Kidney glomerular epithelial cell (primary cell): ENCODE measurements around the gene HCN1.
"Not testable (repeated sequence)": the region's sequence is repeated elsewhere in the genome, so short reads cannot be mapped to it uniquely, and the experiment has no call there.

Experiments
- DNase-seq: peaks from one replicate; lab custom pipeline; 2025; lab: John Stamatoyannopoulos, UW

The HCN1 gene

DNA sequence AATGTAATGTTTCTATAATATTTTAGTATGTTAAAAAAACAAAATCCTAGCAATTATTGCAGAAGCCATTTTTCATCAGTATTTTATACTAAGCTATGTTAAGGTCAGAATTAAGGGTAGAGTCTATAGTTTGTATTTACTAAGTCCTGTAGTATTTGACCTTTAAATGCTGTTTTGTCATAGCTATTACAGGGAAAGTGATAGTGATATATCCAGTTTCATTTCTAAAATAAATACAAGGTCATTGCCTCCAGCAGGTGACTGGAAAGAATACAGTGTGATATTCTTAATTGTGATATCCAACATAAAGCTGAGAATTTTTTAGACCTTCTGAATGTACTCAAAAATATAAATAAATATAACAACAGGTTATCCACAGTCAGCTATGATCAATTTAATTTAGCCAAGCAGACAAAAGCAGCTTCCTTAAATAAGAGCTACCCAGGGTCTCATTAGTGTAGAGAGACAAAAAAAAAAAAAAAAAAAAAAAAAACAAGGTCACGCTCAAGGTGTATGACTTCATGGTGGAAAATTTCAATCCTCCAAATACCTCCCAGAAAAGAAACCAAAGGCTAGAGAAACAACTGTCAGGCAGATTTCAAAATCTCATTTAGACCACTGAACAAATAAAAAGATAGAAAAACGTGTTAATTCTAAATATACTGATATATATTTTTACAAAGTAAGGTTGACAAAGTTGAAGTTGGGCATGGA lies 278.7 kb downstream of the HCN1 start:
- DNase-seq, result peak; percentile 18

DNA sequence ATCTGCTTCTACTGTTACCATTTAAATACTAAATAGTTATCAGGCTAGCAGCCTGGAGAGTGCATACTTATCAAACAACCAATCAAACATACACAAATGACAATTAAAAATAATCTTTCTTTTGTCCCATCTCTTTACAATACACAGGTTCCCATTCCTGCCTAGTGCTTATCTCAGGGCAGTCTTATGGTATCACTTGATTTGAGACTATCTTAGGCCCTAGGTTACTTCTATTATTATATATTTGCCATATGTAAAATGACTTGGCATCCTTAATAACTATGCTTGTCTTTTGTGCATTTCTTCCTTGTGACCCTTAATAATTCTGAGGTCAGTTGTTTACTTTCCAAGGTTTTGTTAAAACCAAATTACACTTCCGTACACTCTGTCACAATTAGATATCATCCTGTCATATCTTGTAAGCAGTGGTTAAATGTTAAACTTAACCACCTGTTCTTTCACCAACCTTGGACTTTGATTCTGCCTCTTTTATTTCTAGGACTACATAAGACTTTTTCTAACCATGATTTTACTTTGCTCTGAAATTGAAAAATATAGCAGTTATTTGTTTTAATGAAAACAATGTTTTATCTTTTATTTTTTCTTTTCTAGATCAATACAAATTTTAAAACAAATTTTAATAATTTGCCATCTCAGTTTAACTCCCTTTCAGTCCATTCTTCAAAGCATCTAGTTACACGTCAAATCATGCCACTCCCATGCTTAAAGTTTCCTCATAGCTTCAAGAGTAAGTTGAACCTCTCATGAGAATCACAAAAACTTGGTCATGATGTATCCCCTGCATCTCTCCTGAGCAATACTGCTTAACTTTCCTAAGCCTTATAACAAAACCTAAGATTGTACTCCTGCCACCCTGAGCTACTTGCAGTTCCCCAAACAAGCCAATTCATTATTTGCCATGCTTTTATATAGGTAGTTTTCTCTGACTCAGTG lies 281.3 kb downstream of the HCN1 start:
- DNase-seq, result no peak

DNA sequence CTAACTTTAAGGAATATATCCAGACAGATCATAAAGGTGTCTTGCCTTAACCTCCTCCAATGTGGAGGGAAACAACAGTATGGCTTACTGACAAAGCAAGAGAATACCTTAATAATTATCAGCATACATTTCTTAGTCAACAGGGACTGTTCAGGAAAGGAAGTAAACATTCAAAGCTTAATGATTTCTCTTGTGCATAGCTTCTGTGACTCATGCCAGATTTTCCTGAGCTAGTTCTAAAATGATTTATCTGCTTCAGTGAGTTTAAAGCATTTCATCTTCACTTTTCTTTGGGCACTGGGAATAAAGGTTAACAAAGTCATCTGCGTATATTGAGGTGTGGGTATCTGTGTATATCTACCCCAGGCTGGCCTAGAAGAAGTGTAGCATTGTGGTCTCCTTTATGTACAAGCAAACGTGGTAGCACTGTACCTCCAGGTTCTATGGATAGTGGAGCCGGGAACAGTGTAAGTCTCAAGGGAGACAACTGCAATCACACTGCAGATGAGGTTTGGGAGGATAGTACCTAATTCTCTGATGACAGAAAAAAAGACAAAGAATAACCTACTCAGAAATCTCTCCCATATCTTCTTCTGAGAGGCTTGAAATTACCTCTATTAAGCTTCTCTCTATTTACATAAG lies 284.1 kb downstream of the HCN1 start:
- DNase-seq, result peak; percentile 67

DNA sequence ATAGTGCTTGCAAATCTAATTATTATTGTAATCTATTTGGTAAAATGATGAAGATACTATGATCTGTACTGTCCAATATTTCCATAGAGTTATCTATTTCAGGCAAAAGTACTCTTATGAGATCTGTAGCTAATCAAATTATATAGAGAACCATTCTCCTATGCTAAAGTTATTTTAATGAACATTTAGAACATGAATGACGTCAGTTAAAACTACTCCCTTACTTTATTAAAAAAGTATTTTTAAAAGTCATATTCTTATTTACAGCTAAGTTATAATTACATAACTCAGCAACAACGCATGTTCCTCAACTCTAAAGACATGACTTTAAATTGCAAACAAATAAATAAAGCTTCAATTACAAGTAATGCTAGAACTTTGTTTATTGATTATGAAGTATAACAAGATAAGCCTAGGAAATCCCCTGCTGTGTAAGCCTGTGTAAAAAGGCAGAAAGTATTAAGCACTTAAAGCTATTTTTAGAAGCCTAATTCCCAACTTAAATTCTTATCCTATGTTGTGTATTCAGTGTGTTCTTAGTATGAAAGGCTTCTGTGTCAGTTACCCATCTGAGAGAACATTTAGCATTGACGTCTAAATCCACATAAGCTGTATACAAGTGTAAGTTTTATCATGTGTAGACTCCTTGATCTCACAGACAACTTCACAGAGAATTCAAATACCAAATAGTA lies 285.7 kb downstream of the HCN1 start:
- DNase-seq, result no peak

DNA sequence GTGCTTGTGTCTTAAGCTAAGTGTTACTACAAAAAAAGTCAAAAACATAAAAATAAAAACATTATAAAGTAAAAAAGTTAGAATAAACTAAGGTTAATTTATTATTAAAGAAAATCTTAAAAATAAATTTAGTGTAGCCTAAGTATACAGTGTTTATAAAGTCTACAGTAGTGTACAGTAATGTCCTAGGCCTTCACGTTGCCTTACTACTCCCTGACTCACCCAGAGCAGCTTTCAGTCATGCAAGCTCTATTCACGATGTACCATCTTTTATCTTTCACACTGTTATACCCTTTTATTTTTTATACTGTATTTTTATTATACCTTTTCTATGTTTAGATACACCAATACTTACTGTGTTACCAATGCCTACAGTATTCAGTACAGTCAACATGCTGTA lies 288.1 kb downstream of the HCN1 start:
- no peak for DNase-seq

DNA sequence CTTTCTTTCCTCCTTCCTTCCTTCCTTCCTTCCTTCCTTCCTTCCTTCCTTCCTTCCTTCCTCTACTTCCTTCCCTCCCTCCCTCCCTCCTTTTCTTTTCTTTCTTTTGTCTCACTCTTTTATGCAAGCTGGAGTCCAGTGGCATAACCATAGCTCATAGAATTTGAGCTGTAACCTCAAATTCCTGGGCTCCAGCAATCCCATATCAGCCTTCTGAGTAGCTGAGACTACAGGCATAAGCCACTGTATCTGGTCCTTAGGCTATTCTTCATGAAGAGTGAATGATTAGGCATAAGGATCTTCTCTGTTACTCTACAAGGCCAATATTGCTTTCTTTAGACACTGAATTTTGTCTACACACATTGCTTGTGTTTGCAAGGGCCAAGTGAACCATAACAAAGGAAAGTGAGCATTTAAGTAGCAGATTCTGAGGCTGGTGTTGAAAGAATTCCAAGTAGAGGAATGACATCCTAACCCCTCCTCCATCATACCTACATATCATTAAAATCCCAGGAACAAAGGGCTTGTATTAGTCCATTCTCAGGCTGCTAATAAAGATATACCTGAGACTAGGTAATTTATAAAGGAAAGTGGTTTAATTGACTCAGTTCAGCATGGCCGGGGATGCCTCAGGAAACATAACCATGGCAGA lies 293.2 kb downstream of the HCN1 start:
- no peak for DNase-seq

DNA sequence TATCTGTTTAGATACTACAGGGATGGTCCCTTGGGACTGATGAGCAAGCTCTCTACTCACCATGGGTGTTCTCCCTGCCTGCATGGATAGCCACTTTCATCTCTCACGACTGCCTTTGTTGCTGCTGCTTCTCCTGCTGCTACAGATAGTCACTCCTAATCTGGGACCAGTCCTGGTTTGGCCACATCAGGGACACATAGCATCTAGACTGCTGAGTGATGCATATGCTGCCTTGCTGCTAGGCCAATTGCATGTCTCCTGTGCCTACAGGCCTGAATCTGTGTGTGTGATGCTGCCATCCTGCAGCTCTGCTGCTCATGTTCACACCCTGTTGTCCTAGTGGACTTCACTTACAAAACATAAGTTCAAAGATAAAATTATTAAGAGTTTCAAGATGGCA lies 297.1 kb downstream of the HCN1 start:
- no peak for DNase-seq

DNA sequence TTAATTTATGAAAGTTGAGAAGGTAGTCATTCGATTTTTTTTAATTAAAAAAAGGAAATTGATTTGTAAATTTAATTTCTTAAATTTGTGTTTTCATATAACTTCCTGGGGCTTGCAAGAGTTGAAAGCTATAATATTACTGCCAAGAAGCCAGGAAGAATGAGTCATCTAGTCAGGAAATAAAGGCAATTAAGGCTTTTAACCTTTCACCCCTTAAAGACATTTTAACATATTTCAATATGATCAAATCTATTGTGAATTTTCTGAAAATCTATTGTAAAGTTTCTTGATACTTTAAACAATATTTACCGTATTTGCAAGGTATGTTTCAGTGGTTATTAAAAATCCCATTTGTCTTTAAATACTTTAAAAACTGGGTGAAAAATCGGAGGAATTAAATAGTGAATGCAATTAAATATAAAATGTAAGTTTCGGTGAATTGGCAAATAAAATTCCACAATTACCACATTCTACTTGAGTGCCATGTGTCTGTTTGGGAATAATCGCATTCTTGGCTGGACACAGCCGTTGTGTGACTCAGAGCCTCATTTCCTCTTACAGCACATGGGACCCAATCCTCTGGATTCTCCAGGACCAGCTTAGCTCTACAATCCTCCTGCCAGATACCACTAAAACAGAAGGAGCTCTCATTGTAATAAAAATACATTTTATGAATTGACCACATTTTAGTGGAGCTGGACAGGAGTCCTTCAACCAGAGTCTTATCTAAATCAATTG lies 310.7 kb downstream of the HCN1 start:
- no peak for DNase-seq

DNA sequence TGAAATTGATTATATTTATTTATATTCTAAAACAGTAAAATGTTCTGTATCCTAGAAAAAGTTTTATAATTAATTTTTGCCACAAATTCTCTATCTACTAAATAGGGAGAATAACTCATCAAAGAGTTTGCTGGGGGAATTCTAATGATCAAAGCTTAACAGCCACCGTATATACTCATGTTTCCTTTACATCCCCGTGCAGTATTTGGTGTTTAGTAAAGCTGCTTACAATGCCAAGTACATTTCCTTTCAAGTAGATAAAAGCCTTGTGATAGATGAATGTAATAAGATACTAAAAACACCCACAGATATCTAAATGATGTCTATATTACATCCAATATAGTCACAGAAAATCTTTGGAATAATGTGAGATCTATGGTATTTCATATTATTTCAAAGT lies 312.2 kb downstream of the HCN1 start:
- no peak for DNase-seq

DNA sequence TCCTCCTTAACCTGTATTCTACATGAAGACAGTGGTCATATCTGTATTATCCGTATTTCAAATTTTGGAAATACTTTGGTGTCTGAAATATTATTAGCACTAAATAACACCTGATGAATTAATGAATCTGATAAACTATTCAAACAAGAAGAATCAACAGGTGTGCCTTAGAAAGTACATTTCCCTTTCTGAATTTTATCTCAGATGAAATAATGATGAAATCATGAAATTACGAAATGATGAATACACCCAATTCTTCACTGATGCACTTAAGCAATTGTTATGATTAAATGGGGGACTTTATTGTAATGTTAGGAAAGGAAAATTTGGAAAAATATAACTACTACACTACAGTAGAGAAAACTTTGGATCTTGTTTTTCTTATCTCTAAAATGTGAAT lies 313.6 kb downstream of the HCN1 start:
- DNase-seq, result no peak

DNA sequence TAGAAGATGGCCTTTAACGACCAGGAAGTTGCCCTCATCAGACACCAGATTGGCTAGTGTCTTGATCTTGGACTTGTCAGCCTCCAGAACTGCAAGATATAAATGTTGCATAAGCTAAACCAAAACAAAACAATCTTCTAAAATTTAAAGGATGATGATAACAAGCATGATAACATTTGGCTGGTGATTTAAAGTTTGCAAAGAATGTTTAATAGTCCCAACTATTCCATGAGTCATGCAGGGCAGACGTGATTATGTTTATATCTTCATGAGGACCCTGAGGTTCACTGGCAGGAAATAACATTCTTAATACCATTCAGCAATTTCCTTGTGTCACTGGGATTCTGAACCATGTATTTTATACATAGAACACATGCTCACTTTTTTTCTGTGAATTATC lies 319.8 kb downstream of the HCN1 start:
- DNase-seq, result no peak

DNA sequence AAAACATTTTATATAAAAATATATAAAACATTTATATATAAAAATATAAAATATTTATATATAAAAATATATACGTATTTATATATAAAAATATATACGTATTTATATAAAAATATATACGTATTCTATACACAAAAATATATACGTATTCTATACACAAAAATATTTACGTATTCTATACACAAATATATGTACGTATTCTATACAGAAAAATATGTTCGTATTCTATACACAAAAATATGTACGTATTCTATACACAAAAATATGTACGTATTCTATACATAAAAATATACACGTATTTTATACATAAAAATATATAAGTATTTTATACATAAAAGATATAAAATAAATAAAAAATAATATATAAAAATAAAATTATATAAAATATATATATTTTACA lies 323.6 kb downstream of the HCN1 start:
- DNase-seq, result no peak

DNA sequence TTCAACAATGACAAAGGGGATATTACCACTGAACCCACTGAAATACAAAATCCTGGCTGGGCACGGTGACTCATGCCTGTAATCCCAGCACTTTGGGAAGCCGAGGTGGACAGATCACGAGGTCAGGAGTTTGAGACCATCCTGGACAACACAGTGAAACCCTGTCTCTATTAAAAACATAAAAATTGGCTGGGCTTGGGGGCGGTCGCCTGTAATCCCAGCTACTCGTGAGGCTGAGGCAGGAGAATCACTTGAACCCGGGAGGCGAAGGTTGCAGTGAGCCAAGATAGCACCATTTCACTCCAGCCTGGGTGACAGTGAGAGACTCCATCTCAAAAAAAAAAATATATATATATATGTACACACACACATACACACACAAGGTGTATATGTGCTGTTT lies 324.8 kb downstream of the HCN1 start:
- not testable (repeated sequence) for DNase-seq

DNA sequence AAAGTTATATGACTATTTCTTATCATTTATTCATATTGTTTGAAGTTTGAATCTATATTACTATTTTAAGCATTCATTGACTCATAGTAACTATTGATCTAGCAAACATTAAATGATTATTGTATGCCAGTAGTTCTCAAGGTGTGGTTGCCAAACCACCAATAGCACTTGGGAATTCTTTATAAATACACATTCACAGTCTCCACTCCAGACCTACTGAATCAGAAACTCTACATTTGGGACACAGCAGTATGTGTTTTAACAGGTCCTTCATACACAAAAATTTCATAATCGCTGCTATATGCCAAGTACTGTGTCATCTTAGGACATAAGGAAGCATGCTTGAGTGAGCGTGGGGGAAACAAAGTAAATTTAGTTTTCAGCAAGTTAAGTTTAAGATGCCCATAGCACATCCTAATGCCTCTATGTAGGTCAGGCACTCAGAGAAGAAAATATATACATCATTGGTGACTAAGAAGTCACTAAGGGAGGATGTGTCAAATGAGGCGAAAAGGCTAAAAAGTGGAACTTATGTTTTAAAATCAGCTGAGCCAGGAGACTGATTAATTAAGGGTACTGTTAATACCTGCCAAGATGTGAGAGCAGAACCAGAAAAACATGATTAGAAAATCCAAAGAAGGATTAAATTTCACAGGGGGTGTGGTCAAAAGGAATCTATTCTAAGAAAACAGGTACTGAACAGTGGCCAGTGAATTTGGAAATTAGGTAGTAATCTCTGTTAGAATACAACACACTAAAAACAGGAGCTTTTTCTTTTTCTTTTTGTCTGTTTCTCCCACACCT lies 340.8 kb downstream of the HCN1 start:
- DNase-seq, result no peak

DNA sequence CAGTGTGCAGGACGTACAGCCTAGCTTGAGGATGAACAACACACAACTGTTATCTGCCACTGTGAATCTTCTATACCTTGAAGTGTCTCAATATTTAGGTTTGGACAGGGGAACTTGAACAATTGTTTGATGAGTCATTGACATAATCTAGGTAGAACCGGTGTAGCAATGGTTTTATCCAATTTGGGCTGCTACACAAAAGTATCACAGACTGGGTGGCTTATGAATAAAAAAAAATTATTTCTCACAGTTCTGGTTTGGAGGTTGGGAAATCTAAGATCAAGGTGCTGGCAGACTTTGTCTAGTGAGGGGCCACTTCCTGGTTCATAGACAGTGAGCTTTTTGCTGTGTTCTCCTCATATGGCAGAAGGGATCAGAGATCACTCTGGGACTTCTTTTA lies 359.7 kb downstream of the HCN1 start:
- DNase-seq, result no peak

DNA sequence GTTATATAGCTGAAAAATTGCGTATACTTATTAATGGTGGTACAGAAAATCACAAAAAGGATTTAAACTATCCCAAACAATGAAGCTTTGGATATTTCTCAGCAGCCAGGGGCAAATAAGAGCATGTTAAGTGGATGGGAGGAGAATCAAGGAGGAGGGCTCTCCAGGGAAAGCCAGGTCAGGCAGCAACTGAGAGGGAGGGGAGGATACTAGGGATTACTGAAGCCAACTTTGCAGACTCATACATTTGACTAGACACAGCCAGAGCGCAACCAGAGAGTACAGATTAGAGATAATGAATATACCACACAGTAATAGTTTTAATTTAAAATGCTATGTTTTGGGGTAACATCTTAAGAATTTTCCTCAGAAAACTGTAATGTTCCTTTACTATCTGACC lies 360.2 kb downstream of the HCN1 start:
- DNase-seq, result no peak

DNA sequence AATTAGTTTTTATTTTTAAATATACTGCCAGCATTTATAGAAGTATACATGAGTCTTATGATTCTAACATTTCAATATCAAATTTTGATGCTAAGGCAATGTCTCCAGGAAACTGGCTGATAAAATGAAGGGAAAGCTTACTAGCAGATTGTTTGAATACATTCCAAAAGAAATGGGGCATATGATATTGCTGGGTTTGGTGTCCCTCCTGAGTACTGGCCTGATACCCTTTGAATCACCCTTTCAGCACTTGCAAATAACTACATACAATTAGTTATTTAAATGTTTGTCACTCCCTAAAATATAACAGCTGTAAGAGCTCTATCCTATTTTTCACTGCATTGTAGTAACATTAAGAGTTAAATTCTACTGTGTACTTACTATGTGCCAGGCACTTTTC lies 360.8 kb downstream of the HCN1 start:
- DNase-seq, result no peak

DNA sequence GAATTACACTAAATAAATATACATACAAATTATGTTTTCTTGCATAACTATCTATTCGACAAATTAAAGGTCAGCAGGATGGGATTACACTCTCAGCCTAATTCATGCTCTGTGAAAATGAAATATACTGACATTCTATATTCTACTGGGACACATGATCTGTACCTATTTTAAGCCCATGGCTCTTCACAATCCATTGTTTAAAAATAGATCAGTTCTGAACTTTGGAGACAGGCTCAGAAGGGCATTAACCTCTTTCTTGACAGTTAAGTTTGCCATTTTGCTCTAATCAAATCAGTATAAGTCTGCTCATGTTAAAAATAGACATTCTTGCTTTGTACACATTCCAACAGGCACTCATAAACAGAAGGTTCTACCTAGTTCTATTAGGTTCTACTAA lies 361.2 kb downstream of the HCN1 start:
- no peak for DNase-seq

DNA sequence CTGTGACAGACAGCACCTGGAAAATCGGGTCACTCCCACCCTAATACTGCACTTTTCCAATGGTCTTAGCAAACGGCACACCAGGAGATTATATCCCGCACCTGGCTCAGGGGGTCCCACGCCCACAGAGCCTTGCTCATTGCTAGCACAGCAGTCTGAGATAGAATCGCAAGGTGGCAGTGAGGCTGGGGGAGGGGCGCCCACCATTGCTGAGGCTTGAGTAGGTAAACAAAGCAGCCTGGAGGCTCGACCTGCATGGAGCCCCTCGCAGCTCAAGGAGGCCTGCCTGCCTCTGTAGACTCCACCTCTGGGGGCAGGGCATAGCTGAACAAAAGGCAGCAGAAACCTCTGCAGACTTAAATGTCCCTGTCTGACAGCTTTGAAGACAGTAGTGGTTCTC lies 383.6 kb downstream of the HCN1 start:
- DNase-seq, result not testable (repeated sequence)

DNA sequence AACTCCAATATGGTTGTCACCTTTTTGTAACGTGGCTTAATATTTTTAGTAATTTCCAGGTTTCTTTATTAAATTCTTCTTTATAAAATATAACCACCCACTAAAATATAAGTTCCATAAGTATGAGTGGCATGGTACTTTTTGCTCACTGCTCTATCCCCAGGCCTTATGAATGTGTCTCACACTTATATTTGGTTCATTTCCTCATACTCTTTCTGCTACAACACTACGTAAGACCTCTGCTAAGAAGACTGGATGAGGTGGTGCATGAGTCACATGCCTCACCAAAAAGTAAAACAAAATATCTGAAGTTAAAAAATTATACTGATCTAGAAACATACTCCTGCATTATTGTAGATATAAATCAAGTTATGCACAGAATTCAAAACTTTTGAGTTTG lies 400.9 kb downstream of the HCN1 start:
- no peak for DNase-seq
